Measurements from ENCODE around the gene FBXW7. TPM values are rescaled to one million over a fixed set of nuclear protein-coding genes. Genes with fewer than 3 reads are reported as not detected.

FBXW7 gene
- total RNA-seq, 4 donors from 2014 or later = 72.2 to 105 (median 87.1) TPM

- H3K36me3 ChIP-seq = no peaks in the 10 kb centered on the region
- no peak overlapping the region for H3K27ac ChIP-seq
- no peaks in the 10 kb centered on the region for H3K9me3 ChIP-seq
- H3K4me1 ChIP-seq = peaks cover 0 to 10% of the 10 kb centered on the region in 2 donors
- DNase-seq = no peak
- no peaks in the 10 kb centered on the region for H3K27me3 ChIP-seq
- TF ChIP-seq CTCF (IDR thresholded peaks at IDR 0.05) (no peak), POLR2A (IDR thresholded peaks at IDR 0.05) (no peak)
- intact Hi-C loops (cut with DNase I) = no loop called here
- 96 to 97% methylated on average over 1 of the region's 1 CpG for WGBS, 2 donors
- H3K4me3 ChIP-seq (replicated peaks in 1 of 3) = no peak overlapping the region
These were observed 67.5 kb downstream of the FBXW7 start for GRCh38 chr4:152468408-152468807.

- Histone ChIP-seq H3K9me3 (no peaks in the 10 kb centered on the region), H3K4me1 (peaks cover 0 to 10% of the 10 kb centered on the region in 2 donors), H3K27me3 (no peaks in the 10 kb centered on the region), H3K27ac (no peak overlapping the region), H3K36me3 (no peaks in the 10 kb centered on the region), H3K4me3 (replicated peaks in 1 of 3) (no peak overlapping the region)
- intact Hi-C loops (cut with DNase I) = no loop called here
- 91 to 95% methylated on average over 4 of the region's 4 CpGs for WGBS, 2 donors
- DNase-seq = no peak
- TF ChIP-seq CTCF (IDR thresholded peaks at IDR 0.05) (no peak), POLR2A (IDR thresholded peaks at IDR 0.05) (no peak)
These were observed 68.8 kb downstream of the FBXW7 start for GRCh38 chr4:152467101-152467500.

- intact Hi-C loops (cut with DNase I) = no loop called here
- no peak for DNase-seq
- 60 to 62% methylated on average over 5 of the region's 5 CpGs for WGBS, 2 donors
- Histone ChIP-seq H3K4me1 (peaks cover 4 to 10% of the 10 kb centered on the region in 2 donors), H3K4me3 (replicated peaks in 1 of 3) (no peak overlapping the region), H3K9me3 (no peaks in the 10 kb centered on the region), H3K27me3 (no peaks in the 10 kb centered on the region), H3K27ac (no peak overlapping the region), H3K36me3 (no peaks in the 10 kb centered on the region)
- TF ChIP-seq CTCF (IDR thresholded peaks at IDR 0.05) (no peak), POLR2A (IDR thresholded peaks at IDR 0.05) (no peak)
These were observed 71.7 kb downstream of the FBXW7 start for GRCh38 chr4:152464030-152464823.

GRCh38 chr4:152463562-152463961, 72.3 kb downstream of the FBXW7 start:
- H3K9me3 ChIP-seq = no peaks in the 10 kb centered on the region
- H3K36me3 ChIP-seq = no peaks in the 10 kb centered on the region
- H3K27ac ChIP-seq = no peak overlapping the region

More at GRCh38 chr4:152463562-152463961, 72.3 kb downstream of the FBXW7 start:
- TF ChIP-seq CTCF (IDR thresholded peaks at IDR 0.05) (no peak), POLR2A (IDR thresholded peaks at IDR 0.05) (no peak)
- intact Hi-C loops (cut with DNase I) = no loop called here
- no peak for DNase-seq
- Histone ChIP-seq H3K27me3 (no peaks in the 10 kb centered on the region), H3K4me3 (replicated peaks in 1 of 3) (no peak overlapping the region), H3K4me1 (peaks cover 7 to 10% of the 10 kb centered on the region in 2 donors)
- 86 to 89% methylated on average over 2 of the region's 2 CpGs for WGBS, 2 donors

Data from thyroid gland (tissue), 4 donors.